A673 (cell line): ENCODE data around the gene MTG2. TPM values are rescaled to one million over a fixed set of nuclear protein-coding genes. Genes with fewer than 3 reads are reported as not detected.

Source experiments
- BruUV-seq: library from RNA; stranded (reverse); fragments of 400-500 nt; replicated peaks from 2 replicates; lab custom pipeline; 2021; lab: Mats Ljungman, UMichigan
- CTCF ChIA-PET: fragments of 300-600 bp; sonication (Branson Sonifier 250); formaldehyde crosslinking; loops from one replicate; lab custom pipeline; 2022; ENCODE audit warnings: antibody characterized with exemption; lab: Charles Lee
- POLR2A ChIA-PET: fragments of 300-600 bp; sonication (Branson Sonifier 250); formaldehyde crosslinking; loops from one replicate; lab custom pipeline; 2022; ENCODE audit warnings: antibody characterized with exemption; ENCODE audit not compliant: low non-redundant PET; lab: Charles Lee
- DNase-seq: peaks from one replicate; pipeline ENCODE4 v3.0.0-alpha.2; 2015; ENCODE audit warnings: low spot score
- H3K27ac ChIP-seq: fragments of 200-600 bp; sonication (generic); 2 replicates; pipeline ENCODE4 v1.5.1; 2016; ENCODE audit warnings: mixed run types, low read depth, mild to moderate bottlenecking, mixed read lengths, antibody characterized with exemption, low read length; ENCODE audit not compliant: poor library complexity, severe bottlenecking
- H3K27me3 ChIP-seq: fragments of 200-600 bp; sonication (generic); replicated peaks from 2 replicates; pipeline ENCODE4 v1.6.1; 2017; ENCODE audit warnings: mixed run types, low read depth, mild to moderate bottlenecking, mixed read lengths, antibody characterized with exemption, low read length; ENCODE audit not compliant: insufficient read depth, poor library complexity
- H3K36me3 ChIP-seq: fragments of 200-600 bp; sonication (generic); 2 replicates; pipeline ENCODE4 v1.6.1; 2016; ENCODE audit warnings: mixed run types, mild to moderate bottlenecking, mixed read lengths, antibody characterized with exemption, low read length; ENCODE audit not compliant: insufficient read depth, poor library complexity, severe bottlenecking
- H3K4me1 ChIP-seq: fragments of 200-600 bp; sonication (generic); 2 replicates; pipeline ENCODE4 v1.6.1; 2017; ENCODE audit warnings: mixed run types, mild to moderate bottlenecking, mixed read lengths, antibody characterized with exemption, low read length; ENCODE audit not compliant: insufficient read depth, poor library complexity, severe bottlenecking
- H3K4me3 ChIP-seq: fragments of 200-600 bp; sonication (generic); 2 replicates; pipeline ENCODE4 v1.5.1; 2016; ENCODE audit warnings: low read depth, mixed run types, mild to moderate bottlenecking, mixed read lengths, low read length; ENCODE audit not compliant: poor library complexity, severe bottlenecking
- H3K9me3 ChIP-seq: fragments of 200-600 bp; sonication (generic); 2 replicates; pipeline ENCODE4 v1.6.1; 2016; ENCODE audit warnings: mixed run types, low read depth, mild to moderate bottlenecking, mixed read lengths, antibody characterized with exemption, low read length; ENCODE audit not compliant: poor library complexity, severe bottlenecking
- EZH2 ChIP-seq: fragments of 200-600 bp; sonication (generic); IDR thresholded peaks from 2 replicates; pipeline ENCODE4 v1.6.1; 2017; ENCODE audit warnings: borderline replicate concordance, low read depth, mild to moderate bottlenecking, mixed read lengths, antibody characterized with exemption, low read length; ENCODE audit not compliant: poor library complexity, severe bottlenecking
- intact Hi-C: fragments of 100-400 bp; cut with micrococcal nuclease; formaldehyde crosslinking; loops from one replicate; pipeline ENCODE4 v1.10.0; 2022; ENCODE audit not compliant: unreplicated experiment
- total RNA-seq: library from RNA; stranded (reverse); gene quantifications from 2 replicates; pipeline ENCODE4 v1.2.3, GENCODE V29; 2021
- TF ChIP-seq, protein P1 (sequence below): fragments of 300-800, 200-600 bp; sonication (generic); conservative IDR thresholded peaks from 2 replicates; pipeline ENCODE4 v1.5.1; 2017; ENCODE audit warnings: low read depth, mild to moderate bottlenecking, antibody characterized with exemption, low read length, moderate library complexity, mixed read lengths

MTG2 gene
- total RNA-seq, 1 experiment from 2014 or later = 40.9 TPM

- BruUV-seq = no TSS peak
- Histone ChIP-seq H3K27ac (peak overlapping the region; percentile 95), H3K4me1 (peaks cover 4% of the 10 kb centered on the region), H3K4me3 (peak overlapping the region; percentile 91), H3K27me3 (no peaks in the 10 kb centered on the region), H3K36me3 (peaks cover 23% of the 10 kb centered on the region), H3K9me3 (no peaks in the 10 kb centered on the region)
- DNase-seq = peak; percentile 77
- CTCF ChIA-PET = interaction anchor here (0.5 kb wide), 1 partner anchor 44 kb away, joined by 3 read pairs; no protein-coding TSS in a partner anchor
- intact Hi-C loops = no loop called here
- POLR2A ChIA-PET = no interaction called here
- TF ChIP-seq EZH2 = no peak
- TF ChIP-seq, protein P1, sequence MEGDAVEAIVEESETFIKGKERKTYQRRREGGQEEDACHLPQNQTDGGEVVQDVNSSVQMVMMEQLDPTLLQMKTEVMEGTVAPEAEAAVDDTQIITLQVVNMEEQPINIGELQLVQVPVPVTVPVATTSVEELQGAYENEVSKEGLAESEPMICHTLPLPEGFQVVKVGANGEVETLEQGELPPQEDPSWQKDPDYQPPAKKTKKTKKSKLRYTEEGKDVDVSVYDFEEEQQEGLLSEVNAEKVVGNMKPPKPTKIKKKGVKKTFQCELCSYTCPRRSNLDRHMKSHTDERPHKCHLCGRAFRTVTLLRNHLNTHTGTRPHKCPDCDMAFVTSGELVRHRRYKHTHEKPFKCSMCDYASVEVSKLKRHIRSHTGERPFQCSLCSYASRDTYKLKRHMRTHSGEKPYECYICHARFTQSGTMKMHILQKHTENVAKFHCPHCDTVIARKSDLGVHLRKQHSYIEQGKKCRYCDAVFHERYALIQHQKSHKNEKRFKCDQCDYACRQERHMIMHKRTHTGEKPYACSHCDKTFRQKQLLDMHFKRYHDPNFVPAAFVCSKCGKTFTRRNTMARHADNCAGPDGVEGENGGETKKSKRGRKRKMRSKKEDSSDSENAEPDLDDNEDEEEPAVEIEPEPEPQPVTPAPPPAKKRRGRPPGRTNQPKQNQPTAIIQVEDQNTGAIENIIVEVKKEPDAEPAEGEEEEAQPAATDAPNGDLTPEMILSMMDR = no peak
Observed at GRCh38 chr20:62143957-62144825, 38.6 kb upstream of the MTG2 start.

DNA sequence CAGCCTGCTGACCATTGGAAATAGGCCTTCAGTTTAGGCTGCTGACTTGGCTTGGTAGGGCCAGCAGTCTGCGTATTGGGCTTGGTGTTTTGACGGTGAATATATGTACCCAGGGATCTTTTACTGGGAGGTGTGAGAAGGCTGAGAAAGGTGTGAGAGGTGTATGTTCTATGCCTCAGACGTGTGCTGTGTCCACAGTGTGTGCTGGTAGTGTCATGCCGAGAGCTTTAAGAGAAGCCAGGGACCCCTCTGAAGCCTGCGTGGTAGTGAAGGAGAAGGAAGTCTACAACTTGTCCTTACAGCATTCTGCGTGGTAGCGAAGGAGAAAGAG, 37.2 kb upstream of the MTG2 start:
- Histone ChIP-seq H3K4me3 (no peak overlapping the region), H3K27ac (no peak overlapping the region), H3K36me3 (peaks cover 9% of the 10 kb centered on the region), H3K9me3 (no peaks in the 10 kb centered on the region), H3K4me1 (peaks cover 4% of the 10 kb centered on the region), H3K27me3 (no peaks in the 10 kb centered on the region)
- no peak for DNase-seq
- no TSS peak for BruUV-seq
- intact Hi-C loops = no loop called here
- CTCF ChIA-PET = no interaction called here
- TF ChIP-seq, protein P1 = no peak
- POLR2A ChIA-PET = interaction anchor here (0.6 kb wide), 1 partner anchor 241 kb away, joined by 3 read pairs; the partner anchor contains the start of gene RPS21

- CTCF ChIA-PET = no interaction called here
- Histone ChIP-seq H3K4me1 (peaks cover 4% of the 10 kb centered on the region), H3K9me3 (no peaks in the 10 kb centered on the region), H3K36me3 (peaks cover 3% of the 10 kb centered on the region), H3K27ac (no peak overlapping the region), H3K27me3 (no peaks in the 10 kb centered on the region), H3K4me3 (no peak overlapping the region)
- POLR2A ChIA-PET = no interaction called here
- intact Hi-C loops = no loop called here
- no TSS peak for BruUV-seq
- TF ChIP-seq EZH2 = no peak
- TF ChIP-seq, protein P1 = no peak
- no peak for DNase-seq
Observed at GRCh38 chr20:62146019-62146755, 36.6 kb upstream of the MTG2 start.
